ENCODE results near the gene RUNX1.

RUNX1 gene

GRCh38 chr21:35023396-35024070 is 25.6 kb downstream of the RUNX1 start:
- TF ChIP-seq CTCF (IDR thresholded peaks at IDR 0.05), result no peak
- Histone ChIP-seq H3K27ac (peak overlapping the region; percentile 97), H3K9me3 (no peaks in the 10 kb centered on the region), H3K36me3 (no peaks in the 10 kb centered on the region), H3K27me3 (no peaks in the 10 kb centered on the region), H3K4me3 (ENCODE audit: low read depth in 1 of 2, low read length in 1 of 2) (no peak overlapping the region), H3K4me1 (ENCODE audit: control insufficient read depth in 1 of 2, insufficient read depth in 1 of 2, low read depth in 1 of 2, low read length in 1 of 2) (peaks cover 77 to 94% of the 10 kb centered on the region in 2 experiments)

GRCh38 chr21:35021546-35021945 is 27.6 kb downstream of the RUNX1 start:
- H3K27me3 ChIP-seq, result no peaks in the 10 kb centered on the region
- no peaks in the 10 kb centered on the region for H3K9me3 ChIP-seq
- TF ChIP-seq CTCF (IDR thresholded peaks at IDR 0.05), result no peak
- peak overlapping the region; percentile 90 for H3K27ac ChIP-seq
- H3K4me3 ChIP-seq (ENCODE audit: low read depth in 1 of 2, low read length in 1 of 2), result no peak overlapping the region
- H3K4me1 ChIP-seq (ENCODE audit: control insufficient read depth in 1 of 2, insufficient read depth in 1 of 2, low read depth in 1 of 2, low read length in 1 of 2), result peaks cover 59 to 77% of the 10 kb centered on the region in 2 experiments
- H3K36me3 ChIP-seq, result no peaks in the 10 kb centered on the region

GRCh38 chr21:35020902-35021301 is 28.2 kb downstream of the RUNX1 start:
- no peaks in the 10 kb centered on the region for H3K9me3 ChIP-seq
- no peaks in the 10 kb centered on the region for H3K36me3 ChIP-seq
- H3K27ac ChIP-seq, result peak overlapping the region; percentile 90
- no peaks in the 10 kb centered on the region for H3K27me3 ChIP-seq
- peaks cover 59 to 77% of the 10 kb centered on the region in 2 experiments for H3K4me1 ChIP-seq (ENCODE audit: control insufficient read depth in 1 of 2, insufficient read depth in 1 of 2, low read depth in 1 of 2, low read length in 1 of 2)
- peak overlapping the region in 1 of 2 experiments; percentile 19 for H3K4me3 ChIP-seq (ENCODE audit: low read depth in 1 of 2, low read length in 1 of 2)
- no peak for TF ChIP-seq CTCF (IDR thresholded peaks at IDR 0.05)

- no peak for TF ChIP-seq CTCF (IDR thresholded peaks at IDR 0.05)
- Histone ChIP-seq H3K4me3 (ENCODE audit: low read depth in 1 of 2, low read length in 1 of 2) (peak overlapping the region in 1 of 2 experiments; percentile 19), H3K27me3 (no peaks in the 10 kb centered on the region), H3K4me1 (ENCODE audit: control insufficient read depth in 1 of 2, insufficient read depth in 1 of 2, low read depth in 1 of 2, low read length in 1 of 2) (peaks cover 59 to 77% of the 10 kb centered on the region in 2 experiments), H3K9me3 (no peaks in the 10 kb centered on the region), H3K27ac (peak overlapping the region; percentile 90), H3K36me3 (no peaks in the 10 kb centered on the region)
These were observed 28.7 kb downstream of the RUNX1 start for GRCh38 chr21:35020436-35020835.

- Histone ChIP-seq H3K36me3 (no peaks in the 10 kb centered on the region), H3K4me1 (ENCODE audit: control insufficient read depth in 1 of 2, insufficient read depth in 1 of 2, low read depth in 1 of 2, low read length in 1 of 2) (peaks cover 59 to 77% of the 10 kb centered on the region in 2 experiments), H3K4me3 (ENCODE audit: low read depth in 1 of 2, low read length in 1 of 2) (no peak overlapping the region), H3K27me3 (no peaks in the 10 kb centered on the region), H3K27ac (peak overlapping the region; percentile 90), H3K9me3 (no peaks in the 10 kb centered on the region)
- TF ChIP-seq CTCF (IDR thresholded peaks at IDR 0.05), result no peak
These were observed 29.5 kb downstream of the RUNX1 start for GRCh38 chr21:35019631-35020032.
